Stimulated activated CD8-positive, alpha-beta memory T cell treated with anti-CD3 and anti-CD28 coated beads, Interleukin-4, amount 100 ng/mL, for 1 hour (primary cell): ENCODE measurements around the gene ZBTB42.

Experiments
- DNase-seq, 2 donors: peaks; one replicate each; pipeline ENCODE4 v3.0.0-alpha.2; 2020; ENCODE audit warnings: low read depth in 2 of 2, low spot score in 1 of 2

ZBTB42 gene

DNA sequence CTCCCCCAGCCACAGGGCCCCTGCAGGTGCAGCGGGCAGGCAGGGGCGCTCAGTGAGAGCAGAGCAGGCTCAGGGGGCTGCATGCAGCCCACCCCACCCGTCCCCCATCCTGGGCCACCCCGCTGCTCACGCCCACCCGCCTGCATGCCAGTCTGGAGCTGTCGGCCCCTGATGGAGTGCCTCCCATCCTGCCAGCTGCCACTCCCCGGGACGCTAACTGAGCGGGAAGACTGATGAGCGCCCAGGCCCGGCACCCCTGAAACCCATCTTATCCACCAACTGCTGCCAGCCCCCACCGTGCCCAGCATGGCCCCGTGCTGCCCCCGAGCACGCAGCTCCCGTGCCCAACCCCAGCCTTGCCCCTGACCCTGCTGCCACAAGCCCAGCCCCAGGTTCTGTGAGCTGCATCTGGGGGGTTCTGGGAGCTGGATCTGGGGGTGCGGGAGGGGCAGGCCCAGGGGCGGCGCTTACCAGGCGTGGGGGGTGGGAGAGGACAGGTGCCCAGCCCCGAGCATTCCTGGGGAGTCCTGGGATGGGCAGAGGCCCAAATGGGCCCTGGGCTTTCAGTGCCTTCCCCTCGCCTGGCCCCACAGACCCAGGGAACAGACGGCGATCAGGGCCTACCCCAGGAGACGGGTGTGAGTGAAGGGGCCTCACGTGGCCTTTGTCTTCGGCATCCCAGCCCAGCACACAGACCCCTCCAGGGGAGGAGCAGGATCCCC lies 18.7 kb upstream of the ZBTB42 start:
- DNase-seq = no peak

DNA sequence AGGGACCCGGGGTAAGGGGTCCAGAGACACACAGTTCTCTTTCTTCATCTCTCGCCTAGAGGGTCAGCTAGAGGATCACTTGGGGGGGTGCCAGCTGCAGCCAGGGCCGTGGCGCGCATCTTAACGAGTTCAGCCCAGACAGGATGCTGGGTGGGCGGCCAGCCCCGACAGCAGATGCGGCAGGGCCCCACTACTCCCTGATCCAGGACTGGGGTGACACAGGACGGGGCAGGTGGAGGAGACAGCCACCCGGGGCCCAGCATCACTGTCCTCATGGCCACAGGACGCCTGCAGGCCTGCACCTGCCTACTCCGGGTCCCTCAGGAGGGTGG lies 18.1 kb upstream of the ZBTB42 start:
- DNase-seq = no peak

DNA sequence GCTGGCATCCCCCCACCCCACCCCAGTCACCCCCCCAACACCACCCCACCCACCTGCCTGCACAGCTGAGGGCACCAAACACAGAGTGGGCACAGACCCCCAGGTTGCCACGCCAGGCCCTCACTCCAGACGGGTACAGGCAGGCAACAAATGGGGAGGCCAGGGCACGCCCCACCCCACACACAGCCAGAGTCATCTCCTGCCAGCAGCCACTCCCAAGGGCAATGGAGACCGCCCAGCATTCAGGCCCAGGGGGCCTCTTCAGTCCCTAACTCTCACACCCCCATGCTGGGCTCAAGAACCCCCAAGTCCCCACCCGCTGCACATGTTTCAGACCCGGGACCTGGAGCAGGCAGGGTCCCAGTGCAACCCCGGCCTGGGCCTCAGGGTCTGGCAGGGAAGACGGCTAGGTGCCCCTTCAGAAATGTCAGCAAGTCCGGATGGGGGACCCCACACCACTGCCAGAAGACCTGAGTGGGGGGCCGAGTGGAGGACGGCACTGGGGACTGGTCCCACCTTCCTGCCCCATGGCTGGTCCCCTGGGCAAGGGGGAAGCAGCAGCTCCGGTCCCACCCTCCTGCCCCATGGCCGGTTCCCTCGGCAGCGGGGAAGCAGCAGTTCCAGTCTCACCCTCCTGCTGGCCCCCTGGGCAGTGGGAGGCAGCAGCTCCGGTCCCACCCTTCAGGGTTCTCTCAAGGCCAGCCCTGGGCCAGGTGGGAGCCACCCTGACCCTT lies 17.2 kb upstream of the ZBTB42 start:
- no peak for DNase-seq

DNA sequence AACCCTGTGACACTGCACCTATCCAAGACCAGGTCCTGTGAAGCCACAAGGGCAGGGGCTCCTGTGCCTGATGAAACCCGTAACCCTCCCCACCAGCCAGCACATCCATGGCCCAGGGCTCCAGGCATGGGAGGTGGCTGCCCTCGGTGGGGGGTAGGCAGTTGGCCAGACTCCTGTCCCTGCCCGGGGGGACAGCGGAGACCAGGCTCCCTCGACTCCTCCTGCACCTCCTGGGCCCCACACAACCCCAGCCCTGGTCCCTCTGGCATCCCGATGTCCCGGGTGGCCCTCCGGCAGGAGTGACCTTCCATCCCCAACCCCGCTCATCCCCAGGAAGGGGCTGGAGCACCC lies 16.7 kb upstream of the ZBTB42 start:
- DNase-seq = no peak

DNA sequence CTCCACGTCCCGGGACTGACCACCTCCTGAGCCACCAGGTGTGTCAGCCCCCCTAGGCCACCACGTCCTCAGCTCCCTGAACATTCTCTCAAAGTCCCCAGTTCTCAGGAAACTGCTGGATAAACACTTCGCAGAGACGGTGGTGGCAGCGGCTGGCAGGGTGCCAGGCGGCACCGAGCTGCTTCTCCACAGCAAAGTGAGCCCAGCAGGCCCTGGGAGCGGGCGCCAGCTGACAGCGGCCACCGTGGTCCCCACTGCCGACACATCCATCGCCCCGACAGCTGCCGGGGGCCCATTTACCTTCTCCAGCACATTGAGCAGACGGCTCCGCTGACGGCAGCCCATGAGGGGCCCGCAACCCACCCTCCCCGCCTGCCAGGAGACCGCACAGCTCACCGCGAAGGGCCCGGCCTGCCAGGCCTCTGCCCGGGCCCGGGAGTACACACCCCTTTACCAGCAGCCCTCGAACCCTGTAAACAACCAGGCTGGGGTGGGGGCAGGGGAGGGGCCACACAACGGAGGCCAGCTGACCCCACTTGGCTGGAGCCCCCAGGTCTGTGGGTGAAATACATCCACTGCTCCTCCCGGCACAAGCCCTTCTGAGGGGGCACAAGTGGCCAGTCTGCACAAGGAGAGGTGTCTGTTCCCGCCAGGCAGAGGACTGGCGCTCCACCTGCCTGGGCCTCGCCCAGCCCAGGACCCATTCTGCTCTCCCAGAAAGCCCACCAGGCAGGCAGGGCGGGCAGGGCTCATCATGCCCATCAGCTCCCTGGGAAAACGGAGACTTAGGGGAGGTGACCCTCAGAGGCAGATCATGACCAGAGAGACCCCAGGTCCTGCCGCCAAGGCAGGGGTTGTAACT lies 15.8 kb upstream of the ZBTB42 start:
- DNase-seq = no peak

DNA sequence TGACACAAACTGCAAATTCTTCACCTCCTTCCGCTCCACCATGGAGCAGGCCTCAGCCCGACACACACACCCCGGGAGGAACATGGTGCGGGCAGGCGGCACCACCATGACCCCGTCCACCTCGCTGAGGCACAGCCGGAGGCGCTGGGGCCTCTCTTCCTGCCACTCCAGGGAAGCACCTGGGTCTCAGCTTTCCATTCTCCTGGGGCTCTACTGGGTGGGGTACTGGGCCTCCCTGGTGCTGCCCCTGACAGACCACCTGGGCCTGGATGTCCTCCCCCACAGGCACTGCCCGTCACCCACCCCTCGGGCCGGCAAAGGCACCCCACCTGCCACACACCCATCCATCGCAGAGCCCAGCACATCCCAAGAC lies 15.2 kb upstream of the ZBTB42 start:
- no peak for DNase-seq

DNA sequence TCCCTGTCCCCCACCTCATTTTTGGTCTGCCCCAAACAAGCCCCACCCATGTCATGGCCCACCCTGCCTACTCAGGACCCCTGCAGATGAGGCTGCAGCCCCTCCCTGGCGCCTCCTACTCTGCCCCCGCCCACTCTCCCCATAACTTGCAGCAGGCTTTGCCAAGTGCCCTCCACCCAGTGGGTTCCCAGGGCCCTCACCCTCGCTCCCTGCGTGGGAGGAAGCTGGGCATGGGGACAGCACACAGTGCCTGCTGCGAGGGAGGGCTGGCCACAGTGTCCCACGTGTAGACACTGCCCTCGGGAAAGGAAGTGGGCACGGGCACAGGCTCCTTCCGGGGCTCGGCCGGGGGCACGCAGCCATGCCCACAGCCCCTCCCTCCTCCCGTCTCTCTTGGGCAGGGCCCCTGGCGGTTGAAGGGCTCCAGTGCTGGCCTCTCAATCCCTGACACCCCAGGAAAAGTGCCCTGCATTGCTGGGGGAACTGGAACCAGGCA lies 14.8 kb upstream of the ZBTB42 start:
- no peak for DNase-seq

DNA sequence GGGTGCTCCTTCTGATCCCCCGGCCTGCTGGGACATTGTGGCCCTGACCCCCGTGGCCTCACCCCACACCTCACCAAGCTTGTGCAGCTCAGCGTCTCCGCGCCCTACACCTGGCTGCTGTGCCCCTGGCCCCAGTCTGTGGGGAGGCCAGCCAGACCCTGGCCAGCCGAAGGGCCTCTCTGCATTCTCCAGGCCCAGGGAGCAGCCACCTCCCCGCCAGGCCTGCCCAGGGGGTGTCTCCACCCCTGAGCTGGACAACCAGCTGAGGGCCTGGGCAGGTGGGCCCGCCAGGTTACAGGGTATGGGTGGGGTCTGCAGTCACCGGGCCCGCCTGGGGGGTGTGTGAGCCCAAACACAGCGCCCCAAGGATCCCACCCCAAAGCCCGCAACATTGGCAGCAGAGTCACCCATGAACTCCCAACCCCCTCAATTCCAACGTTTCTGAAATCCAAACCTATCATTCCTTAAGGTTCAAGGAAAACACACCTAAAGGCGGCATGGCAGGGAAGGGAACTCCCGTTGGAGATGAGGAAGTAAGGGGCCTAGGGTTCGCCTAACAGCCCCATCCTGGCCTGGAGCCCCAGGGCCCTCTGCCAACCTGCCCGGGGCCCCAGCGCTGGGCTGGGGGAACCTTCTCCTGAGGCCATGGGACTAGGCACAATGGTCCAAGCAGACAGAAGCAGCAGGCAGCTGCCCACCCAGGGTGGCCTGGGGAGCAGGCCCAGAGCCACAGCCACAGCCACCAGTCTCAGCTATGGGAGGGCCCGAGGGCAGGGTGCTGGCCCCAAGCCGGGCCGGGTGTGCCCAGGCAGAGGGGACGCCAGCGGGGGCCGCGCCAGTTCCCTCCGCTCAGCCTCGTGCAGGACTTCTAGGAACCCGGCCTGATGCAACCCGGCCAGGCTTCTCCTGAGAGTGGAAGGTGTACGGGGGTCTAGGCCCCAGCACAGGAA lies 13.9 kb upstream of the ZBTB42 start:
- no peak for DNase-seq

DNA sequence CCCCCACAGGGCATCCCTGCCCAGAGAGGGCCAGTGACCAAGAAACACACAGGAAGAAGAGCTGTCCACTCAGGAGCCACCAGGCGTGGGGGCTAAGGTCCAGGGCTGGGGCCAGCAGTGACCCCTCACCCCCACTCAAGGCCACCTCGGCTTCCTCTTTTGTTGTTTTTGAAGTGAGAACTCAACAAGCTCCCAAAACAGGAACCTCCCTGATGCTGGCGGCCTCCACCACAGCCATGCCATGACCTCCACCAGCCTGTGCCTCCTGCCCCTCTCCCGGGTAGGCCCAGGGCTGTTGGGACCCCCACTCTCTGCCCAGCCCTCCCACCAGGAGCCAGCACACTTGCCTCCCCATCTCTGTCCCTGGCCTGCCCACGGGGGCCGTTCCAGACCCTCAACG lies 13.2 kb upstream of the ZBTB42 start:
- DNase-seq = no peak

DNA sequence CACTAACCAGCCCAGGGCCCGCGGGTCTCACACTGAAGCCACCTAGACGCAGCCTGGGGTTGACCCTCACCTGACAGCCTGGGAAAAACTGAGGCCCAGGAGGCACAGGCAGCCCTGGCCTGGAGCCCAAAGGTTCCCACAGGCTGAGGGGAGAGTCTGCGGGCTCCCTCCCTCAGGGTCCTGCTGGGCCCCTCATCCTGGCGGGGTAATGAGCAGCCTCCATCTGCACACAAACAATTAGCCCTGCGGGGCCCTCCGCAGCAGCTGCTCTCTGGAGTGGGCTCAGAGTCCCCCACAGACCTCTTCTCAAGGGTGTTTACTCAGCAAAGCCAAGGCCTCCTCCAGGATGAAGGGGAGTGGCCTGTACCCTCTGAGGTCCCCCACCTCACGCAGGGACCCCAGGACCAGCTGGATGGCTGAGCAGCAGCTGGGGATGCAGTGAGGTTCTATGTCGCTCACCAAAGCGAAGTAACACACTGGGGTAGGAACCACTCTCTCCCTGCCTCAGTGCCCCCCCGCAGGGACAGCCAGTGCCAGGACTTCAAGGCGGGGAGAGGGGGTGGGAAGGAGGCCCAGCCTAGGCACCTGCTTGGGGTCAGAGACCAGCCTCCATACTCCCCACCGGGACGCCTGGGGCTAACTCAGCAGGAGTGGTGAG lies 12.6 kb upstream of the ZBTB42 start:
- no peak for DNase-seq

DNA sequence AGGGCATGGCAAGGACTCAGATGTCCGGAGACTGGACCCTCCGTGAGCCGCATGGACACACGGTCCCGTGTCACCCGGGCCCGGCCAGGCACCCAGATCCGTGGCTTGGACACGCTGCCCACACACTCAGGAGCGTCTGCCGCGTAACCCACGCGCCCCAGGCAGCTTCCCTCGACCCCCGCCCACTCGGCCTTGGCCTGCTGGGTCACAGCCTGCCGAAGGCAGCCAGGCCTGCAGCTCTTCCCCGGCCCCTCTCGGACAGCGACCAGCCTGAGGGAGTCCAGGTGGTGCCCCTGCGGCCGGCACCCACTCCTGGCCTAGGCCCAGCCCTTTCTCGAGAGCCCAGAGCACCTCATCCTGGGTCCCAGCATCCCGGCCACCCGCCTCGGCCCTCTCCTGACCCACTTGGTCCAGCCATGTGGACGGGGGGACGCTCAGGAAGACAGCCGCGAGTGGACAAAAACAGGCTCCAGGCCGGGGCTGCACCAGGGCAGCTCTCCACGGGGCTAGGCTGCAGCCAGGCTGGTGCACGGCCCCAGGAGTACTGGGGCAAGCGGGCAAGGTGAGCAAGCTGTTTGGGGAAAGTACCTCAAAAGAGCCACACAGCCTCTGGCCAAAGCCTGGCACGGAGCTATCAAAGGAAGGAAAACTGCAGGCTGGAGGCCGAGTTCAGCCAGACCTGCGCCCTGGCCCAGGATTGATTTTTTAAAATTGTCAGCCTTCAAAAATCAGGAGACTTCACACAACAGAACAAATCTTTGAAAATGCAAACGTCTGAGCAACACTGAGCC lies 11.8 kb upstream of the ZBTB42 start:
- no peak for DNase-seq

DNA sequence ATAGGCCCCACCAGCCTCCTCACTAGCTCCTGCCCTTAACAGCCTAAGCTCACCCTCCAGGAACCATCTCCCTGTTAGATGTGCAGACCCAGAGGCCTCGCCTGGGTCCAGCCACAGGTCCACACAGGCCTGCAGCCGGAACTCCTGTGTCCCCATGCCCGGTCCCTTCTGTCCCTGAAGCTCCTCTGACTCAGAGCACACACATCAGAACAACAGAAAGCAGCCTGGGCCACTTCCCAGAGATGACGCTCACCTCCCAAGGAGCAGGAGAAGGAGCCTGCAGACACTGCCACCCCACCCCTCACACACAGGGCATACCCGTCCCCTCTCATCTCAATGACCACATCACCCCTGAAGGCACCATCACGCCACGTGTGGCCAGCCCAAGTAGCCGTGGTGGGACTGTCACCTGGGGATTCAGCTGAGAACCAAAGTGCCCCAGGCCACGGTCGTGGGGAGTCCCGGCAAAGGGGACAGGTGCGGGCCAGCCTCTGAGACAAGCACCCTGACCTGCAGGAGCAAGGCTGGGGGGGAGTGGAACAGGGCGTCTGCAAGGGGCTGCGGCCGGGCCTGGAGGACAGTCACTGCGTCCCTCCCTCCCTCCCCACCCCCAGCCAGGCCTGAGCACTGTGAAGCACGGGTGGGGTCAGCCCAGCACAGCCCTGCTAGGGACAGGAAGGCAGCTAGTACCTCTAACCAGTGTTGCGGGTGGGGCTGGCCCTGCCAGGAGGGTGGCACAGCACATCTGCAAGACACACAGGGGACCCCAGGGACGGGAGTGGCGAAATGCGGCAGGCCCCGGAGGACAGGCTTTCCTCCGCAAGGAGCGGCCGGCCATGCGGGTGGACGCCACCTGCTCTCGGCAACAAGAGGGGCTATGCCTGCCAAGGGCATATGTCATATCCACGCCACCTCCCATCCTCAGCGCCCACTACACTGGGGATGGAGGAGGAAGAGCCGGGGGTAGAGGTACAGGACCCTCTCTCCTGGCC lies 10.9 kb upstream of the ZBTB42 start:
- no peak for DNase-seq

DNA sequence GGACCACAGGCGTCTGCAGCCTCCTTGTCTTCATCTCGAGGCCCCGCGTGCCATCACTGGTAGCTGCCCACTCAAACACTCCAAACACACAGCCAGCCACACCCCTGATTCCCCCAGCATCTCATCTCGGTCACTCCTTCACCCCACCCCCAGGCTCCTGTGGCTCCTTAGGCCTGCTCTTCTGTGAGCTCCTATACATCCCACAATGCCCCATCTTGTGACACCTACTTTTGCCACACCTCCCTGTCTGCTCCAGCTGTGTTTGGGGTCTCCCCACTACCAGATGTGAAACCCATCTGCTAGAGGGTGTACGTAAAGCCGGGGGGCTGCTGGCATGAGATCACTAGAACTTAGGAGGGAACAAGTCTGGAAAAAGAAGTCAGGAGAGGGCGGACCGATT lies 9.5 kb upstream of the ZBTB42 start:
- DNase-seq = no peak

DNA sequence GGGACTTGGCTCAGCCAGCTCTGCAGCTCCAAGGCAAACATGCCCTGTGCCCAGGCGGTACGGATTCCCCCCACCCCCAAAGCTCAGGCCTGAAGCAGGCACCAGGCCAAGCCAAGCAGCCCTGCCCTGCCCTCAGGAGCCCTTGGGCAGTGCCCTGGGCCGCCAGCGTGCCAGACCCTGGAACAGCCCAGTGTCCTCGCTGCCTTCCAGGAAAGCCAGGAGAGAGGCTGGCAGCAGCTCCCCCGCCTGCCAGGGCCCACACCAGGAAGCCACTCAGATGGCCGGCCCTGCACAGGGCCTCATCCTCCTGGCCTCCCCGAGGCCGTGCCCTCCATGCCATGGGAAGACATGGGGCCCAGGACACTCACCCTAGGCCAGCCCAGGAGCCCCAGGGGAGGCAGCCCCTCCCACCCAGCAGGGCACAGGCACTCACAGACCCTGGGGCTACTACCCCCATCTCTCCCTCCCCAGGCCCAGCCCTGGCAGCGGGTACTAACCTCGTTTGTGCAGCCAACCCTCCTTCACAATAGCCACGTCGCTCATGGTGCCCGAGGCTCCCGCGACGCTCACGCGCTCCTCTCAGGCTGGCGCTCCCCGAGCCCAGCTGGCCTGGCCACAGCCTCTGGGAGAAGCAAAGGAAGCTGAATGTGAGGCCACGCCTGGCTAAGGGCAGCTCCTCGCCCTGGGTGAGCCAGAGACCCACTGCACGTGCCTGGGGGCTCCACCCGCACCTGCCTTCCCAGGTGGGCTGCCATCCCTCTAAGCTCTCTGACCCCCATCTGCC lies 8.6 kb upstream of the ZBTB42 start:
- DNase-seq = no peak

DNA sequence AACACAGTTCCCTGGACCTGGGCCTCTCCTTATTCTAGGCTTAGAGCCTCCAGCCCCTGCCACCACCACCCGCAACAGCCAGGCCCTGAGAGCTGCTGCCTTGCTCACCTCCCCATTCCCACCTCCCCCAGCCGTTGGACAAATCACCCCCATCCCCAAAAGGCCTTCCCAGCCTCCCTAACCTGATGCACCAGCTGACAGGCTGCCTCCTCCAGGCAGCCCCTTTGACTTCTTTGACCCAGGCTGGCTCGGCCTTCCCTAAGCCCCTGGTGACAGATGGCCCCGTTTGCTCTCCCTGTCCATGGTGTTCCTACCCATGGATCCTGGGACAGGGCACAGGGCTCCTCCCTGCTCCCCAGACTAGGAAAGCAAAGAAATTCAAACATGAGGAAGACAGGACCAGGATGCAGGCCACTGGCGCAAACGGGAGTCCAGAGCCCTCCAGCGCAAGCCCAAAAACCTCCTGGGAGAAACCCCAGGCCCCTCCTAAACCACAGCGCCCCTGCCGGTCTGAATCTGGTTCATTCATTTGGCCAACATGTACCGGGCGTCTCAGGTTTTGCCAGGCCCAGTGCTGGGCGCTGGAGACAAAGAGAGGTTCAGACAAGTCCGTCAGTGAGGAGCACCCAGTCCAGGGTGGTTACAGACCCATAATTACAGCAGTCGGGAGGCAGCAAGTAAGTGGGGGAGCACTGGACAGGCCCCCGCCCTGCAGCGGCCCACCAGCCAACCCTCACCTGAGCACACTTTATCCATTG lies 7.8 kb upstream of the ZBTB42 start:
- DNase-seq = no peak

DNA sequence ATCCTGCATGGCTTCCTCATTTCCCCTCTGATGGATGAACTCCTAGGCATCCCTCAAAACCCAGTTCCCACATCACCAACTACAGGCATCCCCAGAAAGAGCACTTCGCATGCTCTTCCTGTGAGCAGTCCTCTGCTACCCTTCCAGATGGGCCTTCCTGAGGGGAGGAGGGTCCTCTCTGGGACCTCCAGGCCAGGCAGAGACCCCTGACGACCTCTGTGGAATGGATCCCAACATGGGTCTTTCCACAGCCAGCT lies 7.3 kb upstream of the ZBTB42 start:
- no peak for DNase-seq

DNA sequence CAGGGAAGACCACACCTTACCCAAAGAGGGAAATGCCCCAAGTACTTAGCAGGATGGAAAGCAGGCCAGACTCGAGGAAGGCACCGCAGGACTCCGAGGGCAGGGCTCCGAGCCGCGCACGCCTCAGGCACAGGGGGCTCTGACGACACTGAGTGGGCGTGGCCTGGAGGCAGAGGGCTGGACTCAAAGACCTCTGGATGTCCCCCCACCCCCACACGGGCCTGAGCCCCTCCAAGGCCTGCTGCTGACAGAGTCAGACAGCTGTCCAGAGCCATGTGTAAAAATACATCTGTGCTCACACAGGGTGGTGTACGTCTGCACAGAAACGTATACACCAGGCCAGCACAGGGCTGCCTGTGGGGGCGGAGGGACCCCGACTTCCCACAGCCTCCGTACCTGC lies 6.8 kb upstream of the ZBTB42 start:
- no peak for DNase-seq
